Measurements from ENCODE around the gene UBE4A.
A peak's percentile ranks its signal among the peaks of the same experiment; 100 is the strongest.
"Not testable (repeated sequence)": the region's sequence is repeated elsewhere in the genome, so short reads cannot be mapped to it uniquely, and the experiment has no call there.

The UBE4A gene

DNA sequence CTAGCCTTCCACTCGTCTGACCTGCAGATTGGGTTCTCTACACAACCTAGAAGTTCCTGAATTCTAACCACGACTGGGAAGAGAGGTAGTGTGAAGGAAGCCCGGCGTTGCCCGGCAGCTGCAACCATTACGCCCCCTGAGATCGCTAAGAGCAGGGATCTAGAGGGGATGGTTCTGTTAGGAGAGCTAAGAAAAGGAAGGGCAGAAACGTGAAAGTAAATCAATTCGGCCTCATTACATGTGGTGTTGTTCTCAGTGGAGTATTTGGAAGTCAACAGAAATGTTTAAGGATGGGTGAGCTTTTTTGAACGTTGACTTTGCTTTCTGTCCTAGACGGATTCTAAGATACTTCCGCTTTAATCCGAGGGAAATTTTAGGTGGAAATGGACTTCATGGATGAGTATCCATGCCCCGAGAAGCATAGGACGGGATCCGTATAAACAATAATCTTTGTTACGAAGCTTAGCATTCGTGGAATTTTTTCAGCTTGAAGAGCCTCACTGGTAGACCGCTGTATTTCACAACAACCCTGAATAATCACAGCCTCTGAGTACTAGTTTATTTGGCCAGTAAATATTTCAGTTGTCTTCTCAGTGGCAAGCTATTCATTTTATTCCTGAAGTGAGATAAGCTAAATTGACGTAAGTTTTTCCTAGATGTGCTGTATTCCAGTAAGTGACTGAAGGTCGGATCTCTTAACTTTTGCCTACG lies 42.6 kb downstream of the UBE4A start:
- Histone ChIP-seq H3K36me3 (ENCODE audit: low read length) (peaks cover 18% of the 10 kb centered on the region), H3K27ac (ENCODE audit: low read depth, low read length) (peak overlapping the region; percentile 72), H3K4me3 (ENCODE audit: insufficient read depth, low read length, poor library complexity, severe bottlenecking) (peak overlapping the region; percentile 97), H3K4me2 (ENCODE audit: low read depth, low read length, poor library complexity, severe bottlenecking) (peak overlapping the region; percentile 82), H3F3A (ENCODE audit: insufficient read depth) (peaks cover 20% of the 10 kb centered on the region), H3K9me3 (ENCODE audit: insufficient read depth, low read length) (no peaks in the 10 kb centered on the region), H4K20me1 (ENCODE audit: low read depth, low read length) (peaks cover 24% of the 10 kb centered on the region), H3K9me2 (replicated peaks; ENCODE audit: insufficient read depth, low read length) (no peaks in the 10 kb centered on the region), H3K27me3 (ENCODE audit: low read length) (no peaks in the 10 kb centered on the region), H3K79me2 (ENCODE audit: insufficient read depth, low read length) (peaks cover 57% of the 10 kb centered on the region), H2AFZ (ENCODE audit: low read depth, low read length, severe bottlenecking) (peak overlapping the region; percentile 44), H3K9ac (ENCODE audit: low read length) (peak overlapping the region; percentile 82)
- TF ChIP-seq EZH2phosphoT487 (conservative IDR thresholded peaks at IDR 0.05; ENCODE audit: low read length) = no peak
- TF ChIP-seq CTCF (IDR thresholded peaks at IDR 0.05; ENCODE audit: insufficient read depth, low read length, poor library complexity, severe bottlenecking) = no peak

- H3K9me2 ChIP-seq (replicated peaks; ENCODE audit: insufficient read depth, low read length); H3K9me3 ChIP-seq (ENCODE audit: insufficient read depth, low read length); H3K27me3 ChIP-seq (ENCODE audit: low read length); H2AFZ ChIP-seq (ENCODE audit: low read depth, low read length, severe bottlenecking); H3K27ac ChIP-seq (ENCODE audit: low read depth, low read length): not testable (repeated sequence)
- H3K4me3 ChIP-seq (ENCODE audit: insufficient read depth, low read length, poor library complexity, severe bottlenecking) = peak overlapping the region; percentile 97
- peaks cover 18% of the 10 kb centered on the region for H3F3A ChIP-seq (ENCODE audit: insufficient read depth)
- H3K36me3 ChIP-seq (ENCODE audit: low read length) = peaks cover 24% of the 10 kb centered on the region
- H3K4me2 ChIP-seq (ENCODE audit: low read depth, low read length, poor library complexity, severe bottlenecking) = peak overlapping the region; percentile 82
- peaks cover 62% of the 10 kb centered on the region for H3K79me2 ChIP-seq (ENCODE audit: insufficient read depth, low read length)
- peak overlapping the region; percentile 82 for H3K9ac ChIP-seq (ENCODE audit: low read length)
- H4K20me1 ChIP-seq (ENCODE audit: low read depth, low read length) = peaks cover 24% of the 10 kb centered on the region
Measured at GRCh38 chr11:118402594-118402993, 43.2 kb downstream of the UBE4A start.

DNA sequence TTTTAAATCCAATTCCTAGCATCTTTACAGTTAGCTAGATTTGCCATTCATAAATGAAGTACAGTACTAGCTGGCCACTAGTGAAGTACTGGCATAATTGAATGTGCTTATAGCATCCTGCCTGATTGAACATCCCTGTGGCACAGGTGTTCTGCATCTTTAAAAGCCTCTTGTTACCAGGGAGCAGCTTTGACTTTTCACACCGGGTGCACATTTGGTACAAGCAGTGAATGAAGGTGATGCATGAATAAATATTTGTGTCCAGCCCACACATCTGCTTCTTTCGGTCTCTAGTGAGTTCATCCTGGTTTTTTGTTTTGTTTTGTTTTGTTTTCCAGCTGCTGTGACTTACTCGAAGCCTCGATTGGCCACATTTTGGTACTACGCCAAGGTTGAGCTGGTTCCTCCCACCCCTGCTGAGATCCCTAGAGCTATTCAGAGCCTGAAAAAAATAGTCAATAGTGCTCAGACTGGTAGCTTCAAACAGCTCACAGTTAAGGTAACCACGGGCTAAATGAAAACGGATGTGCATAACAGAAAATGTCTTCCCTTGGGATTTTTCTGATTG lies 47.3 kb downstream of the UBE4A start:
- H3K79me2 ChIP-seq (ENCODE audit: insufficient read depth, low read length) = peaks cover 75% of the 10 kb centered on the region
- H3K4me2 ChIP-seq (ENCODE audit: low read depth, low read length, poor library complexity, severe bottlenecking) = no peak overlapping the region
- no peaks in the 10 kb centered on the region for H3K9me2 ChIP-seq (replicated peaks; ENCODE audit: insufficient read depth, low read length)
- H4K20me1 ChIP-seq (ENCODE audit: low read depth, low read length) = peaks cover 30% of the 10 kb centered on the region
- no peak overlapping the region for H3K4me3 ChIP-seq (ENCODE audit: insufficient read depth, low read length, poor library complexity, severe bottlenecking)
- H3K36me3 ChIP-seq (ENCODE audit: low read length) = peaks cover 36% of the 10 kb centered on the region
- H3F3A ChIP-seq (ENCODE audit: insufficient read depth) = peaks cover 9% of the 10 kb centered on the region
- H2AFZ ChIP-seq (ENCODE audit: low read depth, low read length, severe bottlenecking) = no peak overlapping the region
- no peak overlapping the region for H3K27ac ChIP-seq (ENCODE audit: low read depth, low read length)
- TF ChIP-seq EZH2phosphoT487 (conservative IDR thresholded peaks at IDR 0.05; ENCODE audit: low read length) = no peak
- no peak for TF ChIP-seq CTCF (IDR thresholded peaks at IDR 0.05; ENCODE audit: insufficient read depth, low read length, poor library complexity, severe bottlenecking)
- no peaks in the 10 kb centered on the region for H3K27me3 ChIP-seq (ENCODE audit: low read length)
- H3K9ac ChIP-seq (ENCODE audit: low read length) = no peak overlapping the region
- H3K9me3 ChIP-seq (ENCODE audit: insufficient read depth, low read length) = no peaks in the 10 kb centered on the region

Data from SU-DHL-6 (cell line).